ENCODE data around the gene MICAL2. TPM values are rescaled to one million over a fixed set of nuclear protein-coding genes. Genes with fewer than 3 reads are reported as not detected.

Gene MICAL2
- total RNA-seq, 1 experiment from 2014 or later: 42.4 TPM

- no peak overlapping the region for H3K4me3 ChIP-seq
- H3K27me3 ChIP-seq: no peaks in the 10 kb centered on the region
- H3K9me3 ChIP-seq: no peaks in the 10 kb centered on the region
- peaks cover 17% of the 10 kb centered on the region for H3K36me3 ChIP-seq
- DNase-seq: no peak
These were observed 69.1 kb downstream of the MICAL2 start for GRCh38 chr11:12179531-12179930.

GRCh38 chr11:12180257-12181205, 70.1 kb downstream of the MICAL2 start:
- Histone ChIP-seq H3K9me3 (no peaks in the 10 kb centered on the region), H3K4me3 (no peak overlapping the region), H3K36me3 (peaks cover 11% of the 10 kb centered on the region), H3K27me3 (no peaks in the 10 kb centered on the region)
- no peak for DNase-seq

DNA sequence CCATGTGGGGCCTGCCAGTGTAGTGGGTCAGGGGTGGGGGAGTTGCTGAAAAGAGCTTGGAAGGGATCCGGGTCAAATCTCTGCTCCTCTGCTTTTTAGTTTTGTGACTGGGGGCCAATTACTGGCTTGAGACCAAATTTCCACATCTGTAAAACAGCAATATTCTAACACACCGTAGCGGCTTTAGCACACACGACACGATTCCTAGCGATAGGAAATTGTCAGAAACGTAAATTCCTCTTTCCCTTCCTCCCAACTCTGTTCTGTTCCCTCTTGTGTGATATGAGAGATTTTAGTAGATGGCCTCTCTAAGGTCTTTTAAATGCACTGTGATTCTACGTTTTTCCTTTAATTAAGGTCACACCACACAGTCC, 71.9 kb downstream of the MICAL2 start:
- Histone ChIP-seq H3K9me3 (no peaks in the 10 kb centered on the region), H3K27me3 (no peaks in the 10 kb centered on the region), H3K4me3 (no peak overlapping the region), H3K36me3 (peaks cover 11% of the 10 kb centered on the region)
- no peak for DNase-seq

GRCh38 chr11:12182676-12183541, 72.5 kb downstream of the MICAL2 start:
- H3K27me3 ChIP-seq: no peaks in the 10 kb centered on the region
- DNase-seq: peak; percentile 93
- no peak overlapping the region for H3K4me3 ChIP-seq

DNA sequence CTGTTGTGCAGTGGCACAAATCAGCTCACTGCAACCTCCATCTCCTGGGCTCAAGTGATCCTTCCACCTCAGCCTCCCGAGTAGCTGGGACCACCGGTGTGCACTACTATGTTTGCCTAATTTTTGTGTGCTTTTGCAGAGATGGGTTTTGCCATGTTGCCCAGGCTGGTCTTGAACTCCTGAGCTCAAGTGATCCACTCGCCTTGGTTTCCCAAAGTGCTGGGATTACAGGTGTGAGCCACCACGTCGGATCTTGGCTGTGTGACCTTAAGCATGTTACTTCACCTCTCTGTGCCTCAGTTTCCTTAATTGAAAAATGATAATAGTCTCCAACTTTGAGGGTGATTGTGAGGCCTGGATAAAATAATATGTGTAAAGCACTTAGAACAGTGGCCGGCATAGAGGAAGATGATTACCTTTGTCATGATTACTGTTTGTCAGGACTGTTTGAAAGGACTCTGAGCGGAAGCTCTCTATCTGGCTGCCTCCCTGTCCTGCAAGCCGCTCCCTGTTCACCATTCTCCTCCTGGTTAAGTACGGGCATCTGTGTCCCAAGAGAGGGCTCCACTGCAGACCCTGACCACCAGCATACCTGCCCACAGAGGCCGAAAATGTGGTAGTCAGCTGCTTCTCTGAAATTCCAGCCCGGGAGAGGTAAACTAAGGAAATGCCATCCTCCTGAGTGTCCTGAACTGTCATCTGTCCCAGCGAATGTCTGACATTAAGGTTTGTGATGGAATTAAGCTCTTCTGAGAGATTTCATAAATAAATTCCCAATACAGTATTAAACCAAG, 73.6 kb downstream of the MICAL2 start:
- Histone ChIP-seq H3K4me3 (no peak overlapping the region), H3K9me3 (no peaks in the 10 kb centered on the region), H3K27me3 (no peaks in the 10 kb centered on the region; the same call in 1 of the 2 replicates), H3K36me3 (peaks cover 15% of the 10 kb centered on the region)
- DNase-seq: no peak

More at GRCh38 chr11:12182676-12183541, 72.5 kb downstream of the MICAL2 start:
- H3K9me3 ChIP-seq: no peaks in the 10 kb centered on the region
- peaks cover 10% of the 10 kb centered on the region for H3K36me3 ChIP-seq

- H3K4me3 ChIP-seq: no peak overlapping the region
- H3K9me3 ChIP-seq: no peaks in the 10 kb centered on the region
- DNase-seq: no peak
- H3K27me3 ChIP-seq: no peaks in the 10 kb centered on the region; the same call in 1 of the 2 replicates
- peaks cover 17% of the 10 kb centered on the region for H3K36me3 ChIP-seq
These were observed 74.3 kb downstream of the MICAL2 start for GRCh38 chr11:12184699-12185098.

GRCh38 chr11:12185106-12185690, 74.8 kb downstream of the MICAL2 start:
- no peak for DNase-seq
- no peaks in the 10 kb centered on the region; the same call in 1 of the 2 replicates for H3K27me3 ChIP-seq
- peaks cover 17% of the 10 kb centered on the region for H3K36me3 ChIP-seq
- no peak overlapping the region for H3K4me3 ChIP-seq
- H3K9me3 ChIP-seq: no peaks in the 10 kb centered on the region

GRCh38 chr11:12185914-12186313, 75.5 kb downstream of the MICAL2 start:
- Histone ChIP-seq H3K9me3 (no peaks in the 10 kb centered on the region), H3K36me3 (peaks cover 17% of the 10 kb centered on the region), H3K27me3 (no peaks in the 10 kb centered on the region; the same call in 1 of the 2 replicates), H3K4me3 (no peak overlapping the region)
- peak; percentile 93 for DNase-seq

DNA sequence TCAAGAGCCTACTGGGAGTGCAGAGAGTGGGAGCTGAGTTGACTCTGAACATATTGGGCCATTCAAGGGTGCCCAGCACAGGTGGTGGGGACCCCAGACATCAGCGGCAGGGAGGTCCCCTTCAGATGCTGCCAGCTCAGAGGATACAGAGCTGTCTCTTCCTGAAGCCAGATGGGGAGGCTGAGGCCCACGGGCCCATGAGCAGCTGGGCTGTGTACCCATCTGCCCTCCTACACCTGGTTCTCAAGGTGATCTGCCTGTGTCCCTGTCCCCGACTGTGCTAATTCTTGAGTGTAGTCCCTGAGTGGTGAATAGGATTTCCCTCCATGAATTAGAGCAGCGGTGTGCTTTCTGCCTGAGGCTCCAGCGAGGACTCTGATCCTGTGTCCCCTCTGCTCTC, 76.3 kb downstream of the MICAL2 start:
- Histone ChIP-seq H3K9me3 (no peaks in the 10 kb centered on the region), H3K27me3 (no peaks in the 10 kb centered on the region; the same call in 1 of the 2 replicates), H3K4me3 (no peak overlapping the region), H3K36me3 (peaks cover 17% of the 10 kb centered on the region)
- no peak for DNase-seq

- no peaks in the 10 kb centered on the region; the same call in 1 of the 2 replicates for H3K27me3 ChIP-seq
These were observed 77.0 kb downstream of the MICAL2 start for GRCh38 chr11:12187399-12187798.

GRCh38 chr11:12188548-12189317, 78.3 kb downstream of the MICAL2 start:
- Histone ChIP-seq H3K27me3 (no peaks in the 10 kb centered on the region; the same call in 1 of the 2 replicates), H3K9me3 (no peaks in the 10 kb centered on the region), H3K36me3 (peaks cover 16% of the 10 kb centered on the region), H3K4me3 (no peak overlapping the region)
- DNase-seq: no peak

More at GRCh38 chr11:12187399-12187798, 77.0 kb downstream of the MICAL2 start:
- Histone ChIP-seq H3K4me3 (no peak overlapping the region), H3K36me3 (peaks cover 17% of the 10 kb centered on the region), H3K9me3 (no peaks in the 10 kb centered on the region)
- peak; percentile 32 for DNase-seq

GRCh38 chr11:12189543-12190235, 79.3 kb downstream of the MICAL2 start:
- DNase-seq: peak; percentile 77
- Histone ChIP-seq H3K9me3 (no peaks in the 10 kb centered on the region), H3K27me3 (no peaks in the 10 kb centered on the region; the same call in 1 of the 2 replicates), H3K4me3 (no peak overlapping the region), H3K36me3 (peaks cover 13% of the 10 kb centered on the region)

DNA sequence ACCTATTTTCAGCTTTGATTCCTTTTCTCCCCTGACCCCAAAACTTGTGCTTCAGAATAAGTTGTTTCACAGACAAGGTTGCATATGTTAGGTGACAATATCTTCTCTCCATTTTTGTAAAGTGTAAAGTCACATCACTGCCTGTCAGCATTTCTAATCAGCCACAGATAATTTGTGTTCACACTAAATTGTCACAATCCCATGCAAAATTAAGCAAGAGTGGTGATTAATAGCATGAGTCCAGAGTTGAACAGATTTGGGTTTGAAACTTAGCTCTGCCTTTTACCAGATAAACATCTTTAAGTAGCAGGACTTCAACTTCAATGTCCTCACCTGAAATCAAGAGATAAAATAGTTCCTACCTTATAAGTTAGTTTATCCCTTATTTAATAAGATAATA, 80.1 kb downstream of the MICAL2 start:
- Histone ChIP-seq H3K9me3 (no peaks in the 10 kb centered on the region), H3K4me3 (no peak overlapping the region), H3K27me3 (no peaks in the 10 kb centered on the region; the same call in 1 of the 2 replicates), H3K36me3 (peaks cover 13% of the 10 kb centered on the region)
- no peak for DNase-seq

- H3K36me3 ChIP-seq: peaks cover 13% of the 10 kb centered on the region
- H3K27me3 ChIP-seq: no peaks in the 10 kb centered on the region; the same call in 1 of the 2 replicates
- DNase-seq: no peak
- no peak overlapping the region for H3K4me3 ChIP-seq
- H3K9me3 ChIP-seq: no peaks in the 10 kb centered on the region
These were observed 82.6 kb downstream of the MICAL2 start for GRCh38 chr11:12192794-12193514.
